ENCODE measurements around the gene KIRREL3.

The KIRREL3 gene

GRCh38 chr11:126413843-126414405, 586.6 kb downstream of the KIRREL3 start:
- H3K4me3 ChIP-seq (ENCODE audit: low read length): no peak overlapping the region
- H3K27ac ChIP-seq (ENCODE audit: low read length): no peak overlapping the region
- H3K9me3 ChIP-seq (ENCODE audit: insufficient read depth, low read length): no peaks in the 10 kb centered on the region
- no peaks in the 10 kb centered on the region for H3K4me1 ChIP-seq (ENCODE audit: low read length)
- no peak overlapping the region for H3K4me2 ChIP-seq (ENCODE audit: low read length)
- H3K27me3 ChIP-seq (ENCODE audit: low read depth, low read length): peaks cover 9% of the 10 kb centered on the region
- H4K20me1 ChIP-seq (ENCODE audit: insufficient read depth, low read length): no peaks in the 10 kb centered on the region; the same call in 1 of the 2 replicates
- no peak for TF ChIP-seq CTCF (IDR thresholded peaks at IDR 0.05; ENCODE audit: low read depth, low read length)
- no peak for TF ChIP-seq EZH2phosphoT487 (IDR thresholded peaks at IDR 0.05; ENCODE audit: low read depth)
- no peaks in the 10 kb centered on the region for H3K79me2 ChIP-seq (ENCODE audit: low read length)
- no peak overlapping the region for H3K9ac ChIP-seq (ENCODE audit: low read length)
- no peak overlapping the region for H2AFZ ChIP-seq (ENCODE audit: low read depth, low read length)
- no peaks in the 10 kb centered on the region for H3K36me3 ChIP-seq (replicated peaks; ENCODE audit: low read depth, low read length)

- Histone ChIP-seq H3K79me2 (ENCODE audit: low read length) (no peaks in the 10 kb centered on the region), H3K4me1 (ENCODE audit: low read length) (no peaks in the 10 kb centered on the region), H3K4me2 (ENCODE audit: low read length) (no peak overlapping the region), H3K4me3 (ENCODE audit: low read length) (no peak overlapping the region), H3K9ac (ENCODE audit: low read length) (no peak overlapping the region), H2AFZ (ENCODE audit: low read depth, low read length) (no peak overlapping the region), H3K36me3 (replicated peaks; ENCODE audit: low read depth, low read length) (no peaks in the 10 kb centered on the region), H3K27ac (ENCODE audit: low read length) (no peak overlapping the region), H4K20me1 (ENCODE audit: insufficient read depth, low read length) (no peaks in the 10 kb centered on the region; the same call in 1 of the 2 replicates), H3K9me3 (ENCODE audit: insufficient read depth, low read length) (no peaks in the 10 kb centered on the region), H3K27me3 (ENCODE audit: low read depth, low read length) (0 out of 2 replicates have a peak, but pooled peaks cover 4% of the 10 kb centered on the region)
- no peak for TF ChIP-seq EZH2phosphoT487 (IDR thresholded peaks at IDR 0.05; ENCODE audit: low read depth)
- no peak for TF ChIP-seq CTCF (IDR thresholded peaks at IDR 0.05; ENCODE audit: low read depth, low read length)
Observed at GRCh38 chr11:126413426-126413825, 587.1 kb downstream of the KIRREL3 start.

- no peaks in the 10 kb centered on the region for H3K27me3 ChIP-seq (ENCODE audit: low read depth, low read length)
- no peak for TF ChIP-seq EZH2phosphoT487 (IDR thresholded peaks at IDR 0.05; ENCODE audit: low read depth)
- TF ChIP-seq CTCF (IDR thresholded peaks at IDR 0.05; ENCODE audit: low read depth, low read length): peak; percentile 34
Observed at GRCh38 chr11:126411971-126412381, 588.6 kb downstream of the KIRREL3 start.

GRCh38 chr11:126410649-126411048, 589.9 kb downstream of the KIRREL3 start:
- Histone ChIP-seq H3K27me3 (ENCODE audit: low read depth, low read length) (no peaks in the 10 kb centered on the region), H2AFZ (ENCODE audit: low read depth, low read length) (no peak overlapping the region), H3K9ac (ENCODE audit: low read length) (no peak overlapping the region), H3K9me3 (ENCODE audit: insufficient read depth, low read length) (no peaks in the 10 kb centered on the region), H3K4me3 (ENCODE audit: low read length) (no peak overlapping the region), H4K20me1 (ENCODE audit: insufficient read depth, low read length) (no peaks in the 10 kb centered on the region), H3K4me2 (ENCODE audit: low read length) (no peak overlapping the region), H3K27ac (ENCODE audit: low read length) (no peak overlapping the region), H3K4me1 (ENCODE audit: low read length) (no peaks in the 10 kb centered on the region), H3K36me3 (replicated peaks; ENCODE audit: low read depth, low read length) (no peaks in the 10 kb centered on the region), H3K79me2 (ENCODE audit: low read length) (no peaks in the 10 kb centered on the region)
- TF ChIP-seq CTCF (IDR thresholded peaks at IDR 0.05; ENCODE audit: low read depth, low read length) (no peak), EZH2phosphoT487 (IDR thresholded peaks at IDR 0.05; ENCODE audit: low read depth) (no peak)

More at GRCh38 chr11:126411971-126412381, 588.6 kb downstream of the KIRREL3 start:
- Histone ChIP-seq H3K36me3 (replicated peaks; ENCODE audit: low read depth, low read length) (no peaks in the 10 kb centered on the region), H3K9me3 (ENCODE audit: insufficient read depth, low read length) (no peaks in the 10 kb centered on the region), H3K9ac (ENCODE audit: low read length) (no peak overlapping the region), H3K4me1 (ENCODE audit: low read length) (no peaks in the 10 kb centered on the region), H2AFZ (ENCODE audit: low read depth, low read length) (no peak overlapping the region), H3K27ac (ENCODE audit: low read length) (no peak overlapping the region), H3K79me2 (ENCODE audit: low read length) (no peaks in the 10 kb centered on the region), H4K20me1 (ENCODE audit: insufficient read depth, low read length) (no peaks in the 10 kb centered on the region), H3K4me3 (ENCODE audit: low read length) (no peak overlapping the region), H3K4me2 (ENCODE audit: low read length) (no peak overlapping the region)
